Thoracic aorta (tissue), 2 donors: Measurements from ENCODE around the gene CGREF1. TPM values are rescaled to one million over a fixed set of nuclear protein-coding genes. Genes with fewer than 3 reads are reported as not detected.

Experiments used
- ATAC-seq: fragments of 150-250 bp; one replicate; pipeline ENCODE4 v1.8.0; 2017; ENCODE audit warnings: low read depth; ENCODE audit not compliant: insufficient number of reproducible peaks, low FRiP score
- DNase-seq: peaks from one replicate; pipeline ENCODE4 v3.0.0-alpha.2; 2020; ENCODE audit warnings: low spot score
- H3K27ac ChIP-seq, 2 donors: fragments of 200-600 bp; sonication (generic); 1 replicate in 1 of 2; 2 replicates in 1 of 2; pipeline ENCODE4 v1.5.1; 2016; ENCODE audit warnings: mild to moderate bottlenecking in 2 of 2, moderate library complexity in 2 of 2
- H3K27me3 ChIP-seq: fragments of 200-600 bp; sonication (generic); replicated peaks from 2 replicates; pipeline ENCODE4 v1.6.0; 2016; ENCODE audit warnings: mild to moderate bottlenecking; ENCODE audit not compliant: insufficient read depth
- H3K36me3 ChIP-seq: fragments of 200-600 bp; sonication (generic); one replicate; pipeline ENCODE4 v1.5.1; 2016
- H3K4me1 ChIP-seq, 2 donors: fragments of 200-600 bp; sonication (generic); 1 replicate in 1 of 2; 2 replicates in 1 of 2; pipeline versions ENCODE4 v1.5.1 to v1.6.0; 2016; ENCODE audit warnings: low read depth in 2 of 2, mild to moderate bottlenecking in 1 of 2; ENCODE audit not compliant: control insufficient read depth in 1 of 2
- H3K4me3 ChIP-seq: fragments of 200-600 bp; sonication (generic); 2 replicates; pipeline ENCODE4 v1.5.1; 2016; ENCODE audit warnings: mild to moderate bottlenecking
- H3K9me3 ChIP-seq: fragments of 200-600 bp; sonication (generic); 2 replicates; pipeline ENCODE4 v1.5.1; 2016
- CTCF ChIP-seq: fragments of 200-600 bp; sonication (generic); IDR thresholded peaks from one replicate; pipeline ENCODE4 v1.5.1; 2019; ENCODE audit warnings: antibody characterized with exemption
- total RNA-seq, 2 donors: library from RNA; depleted of rRNA; stranded (reverse); fragments of >200 nt; gene quantifications; one replicate each; pipeline versions ENCODE4 v1.1.0 to v1.2.3, GENCODE V29; 2016

CGREF1 gene
- total RNA-seq, 2 donors from 2014 or later = 18.8 to 19.8 TPM

DNA sequence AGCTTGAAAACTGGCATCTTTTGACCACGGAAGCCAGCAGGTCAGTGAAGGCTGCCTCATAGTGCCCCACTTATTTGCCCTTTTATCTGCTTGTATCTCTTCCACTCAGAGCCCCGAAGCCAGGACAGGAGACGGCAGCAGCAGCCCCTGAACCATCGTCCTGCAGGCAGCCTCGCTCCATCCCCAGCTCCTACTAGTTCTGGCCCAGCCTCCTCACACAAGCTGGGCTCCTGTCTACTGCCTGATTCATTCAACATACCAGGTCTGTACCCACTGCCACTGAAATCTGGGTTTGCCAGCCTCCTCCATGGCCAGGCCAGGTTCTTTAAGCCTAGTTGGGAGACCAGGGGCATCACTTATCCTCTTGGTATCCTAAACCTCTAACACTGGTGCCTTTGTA, 51.5 kb downstream of the CGREF1 start:
- Histone ChIP-seq H3K36me3 (peaks cover 9% of the 10 kb centered on the region), H3K27me3 (no peaks in the 10 kb centered on the region), H3K27ac (no peak overlapping the region)

GRCh38 chr2:27065128-27065527, 53.8 kb downstream of the CGREF1 start:
- TF ChIP-seq CTCF = no peak
- Histone ChIP-seq H3K36me3 (peaks cover 9% of the 10 kb centered on the region), H3K4me3 (no peak overlapping the region), H3K27ac (no peak overlapping the region), H3K27me3 (no peaks in the 10 kb centered on the region), H3K4me1 (peaks cover 9 to 23% of the 10 kb centered on the region in 2 donors), H3K9me3 (no peaks in the 10 kb centered on the region)
- ATAC-seq = no peak
- DNase-seq = no peak

More for the DNA sequence above, 51.5 kb downstream of the CGREF1 start:
- DNase-seq (no peak), ATAC-seq (no peak)
- Histone ChIP-seq H3K9me3 (no peaks in the 10 kb centered on the region), H3K4me1 (peaks cover 14 to 30% of the 10 kb centered on the region in 2 donors), H3K4me3 (no peak overlapping the region)
- no peak for TF ChIP-seq CTCF

- no peak for DNase-seq
- no peak for TF ChIP-seq CTCF
Measured at GRCh38 chr2:27060323-27060722, 58.6 kb downstream of the CGREF1 start.

GRCh38 chr2:27059141-27059820, 59.6 kb downstream of the CGREF1 start:
- Histone ChIP-seq H3K4me1 (no peaks in the 10 kb centered on the region), H3K27ac (no peak overlapping the region), H3K4me3 (no peak overlapping the region), H3K36me3 (peaks cover 40% of the 10 kb centered on the region), H3K9me3 (no peaks in the 10 kb centered on the region), H3K27me3 (no peaks in the 10 kb centered on the region)
- DNase-seq (no peak), ATAC-seq (no peak)
- no peak for TF ChIP-seq CTCF

More at GRCh38 chr2:27060323-27060722, 58.6 kb downstream of the CGREF1 start:
- Histone ChIP-seq H3K9me3 (no peaks in the 10 kb centered on the region), H3K27ac (no peak overlapping the region), H3K27me3 (no peaks in the 10 kb centered on the region), H3K4me1 (no peaks in the 10 kb centered on the region), H3K4me3 (no peak overlapping the region), H3K36me3 (peaks cover 30% of the 10 kb centered on the region)
- no peak for ATAC-seq

DNA sequence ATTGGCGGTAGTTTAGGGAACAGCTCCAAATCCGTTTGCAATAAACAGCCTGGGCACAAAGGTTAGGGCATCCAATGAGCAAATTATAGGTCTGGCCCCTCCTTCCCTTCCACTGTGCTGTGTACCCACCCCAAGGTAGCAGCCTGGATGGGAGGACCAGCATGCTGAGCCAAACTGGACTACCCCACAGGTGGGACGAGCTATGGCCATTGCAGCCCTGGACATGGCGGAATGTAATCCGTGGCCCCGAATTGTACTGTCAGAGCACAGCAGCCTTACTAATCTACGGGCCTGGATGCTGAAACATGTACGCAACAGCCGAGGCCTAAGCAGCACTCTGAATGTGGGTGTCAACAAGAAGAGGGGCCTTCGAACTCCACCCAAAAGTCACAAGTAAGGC, 60.7 kb downstream of the CGREF1 start:
- Histone ChIP-seq H3K4me1 (no peaks in the 10 kb centered on the region), H3K9me3 (no peaks in the 10 kb centered on the region), H3K4me3 (no peak overlapping the region), H3K36me3 (peaks cover 40% of the 10 kb centered on the region), H3K27ac (no peak overlapping the region), H3K27me3 (no peaks in the 10 kb centered on the region)
- DNase-seq (no peak), ATAC-seq (no peak)
- no peak for TF ChIP-seq CTCF
